SU-DHL-6 (cell line): ENCODE results near the gene VSTM2L.

ENCODE experiments used
- H2AFZ ChIP-seq: fragments of 200-600 bp; sonication (generic); 2 replicates; pipeline ENCODE4 v1.6.1; 2014; ENCODE audit warnings: low read depth, mild to moderate bottlenecking, moderate library complexity, mixed read lengths, antibody characterized with exemption, low read length; ENCODE audit not compliant: severe bottlenecking
- H3F3A ChIP-seq: fragments of 200-600 bp; shearing (Covaris generic); 2 replicates; pipeline ENCODE4 v1.6.0; 2016; ENCODE audit warnings: antibody characterized with exemption, mild to moderate bottlenecking; ENCODE audit not compliant: insufficient read depth
- H3K27ac ChIP-seq: fragments of 200-600 bp; sonication (generic); 2 replicates; pipeline ENCODE4 v1.5.1; 2016; ENCODE audit warnings: low read depth, mild to moderate bottlenecking, low read length, moderate library complexity, mixed read lengths
- H3K27me3 ChIP-seq: fragments of 200-600 bp; sonication (generic), shearing (Covaris generic); 2 replicates; pipeline ENCODE4 v1.6.0; 2014; ENCODE audit warnings: mild to moderate bottlenecking, low read length
- H3K36me3 ChIP-seq: fragments of 200-600 bp; sonication (generic); 2 replicates; pipeline ENCODE4 v1.6.1; 2014; ENCODE audit warnings: mild to moderate bottlenecking, low read length, mixed read lengths
- H3K4me2 ChIP-seq: fragments of 300-600, 200-600 bp; shearing (Covaris generic), sonication (generic); 2 replicates; pipeline ENCODE4 v1.6.0; 2014; ENCODE audit warnings: low read length, low read depth, mild to moderate bottlenecking; ENCODE audit not compliant: poor library complexity, severe bottlenecking
- H3K4me3 ChIP-seq: fragments of 200-600 bp; sonication (generic); 2 replicates; pipeline ENCODE4 v1.5.1; 2014; ENCODE audit warnings: antibody characterized with exemption, low read length, mild to moderate bottlenecking, mixed read lengths; ENCODE audit not compliant: insufficient read depth, poor library complexity, severe bottlenecking
- H3K79me2 ChIP-seq: fragments of 200-600 bp; sonication (generic); 2 replicates; pipeline ENCODE4 v1.6.1; 2014; ENCODE audit warnings: mild to moderate bottlenecking, low read length, moderate library complexity; ENCODE audit not compliant: insufficient read depth
- H3K9ac ChIP-seq: fragments of 200-600 bp; sonication (generic); 2 replicates; pipeline ENCODE4 v1.7.0; 2014; ENCODE audit warnings: mild to moderate bottlenecking, low read length
- H3K9me2 ChIP-seq: fragments of 200-600 bp; sonication (generic); replicated peaks from 2 replicates; pipeline ENCODE4 v1.6.1; 2014; ENCODE audit warnings: low read length; ENCODE audit not compliant: insufficient read depth
- H3K9me3 ChIP-seq: fragments of 200-600 bp; sonication (generic); 2 replicates; pipeline ENCODE4 v1.6.1; 2014; ENCODE audit warnings: low read length, mixed read lengths; ENCODE audit not compliant: insufficient read depth
- H4K20me1 ChIP-seq: fragments of 200-600 bp; sonication (generic); 2 replicates; pipeline ENCODE4 v1.6.1; 2014; ENCODE audit warnings: low read depth, mild to moderate bottlenecking, antibody characterized with exemption, low read length, moderate library complexity, mixed read lengths
- EZH2phosphoT487 ChIP-seq: fragments of 200-600 bp; sonication (generic), shearing (Covaris generic); conservative IDR thresholded peaks from 2 replicates; pipeline ENCODE4 v1.6.1; 2018; ENCODE audit warnings: mild to moderate bottlenecking, antibody characterized with exemption, low read length, moderate library complexity, mixed read lengths
- TF ChIP-seq, protein P1 (sequence below): fragments of 200-600 bp; sonication (generic); IDR thresholded peaks from one replicate; pipeline ENCODE4 v1.5.1; 2017; ENCODE audit warnings: antibody characterized with exemption, mild to moderate bottlenecking, low read length, moderate library complexity; ENCODE audit not compliant: insufficient read depth, poor library complexity, severe bottlenecking

The VSTM2L gene

DNA sequence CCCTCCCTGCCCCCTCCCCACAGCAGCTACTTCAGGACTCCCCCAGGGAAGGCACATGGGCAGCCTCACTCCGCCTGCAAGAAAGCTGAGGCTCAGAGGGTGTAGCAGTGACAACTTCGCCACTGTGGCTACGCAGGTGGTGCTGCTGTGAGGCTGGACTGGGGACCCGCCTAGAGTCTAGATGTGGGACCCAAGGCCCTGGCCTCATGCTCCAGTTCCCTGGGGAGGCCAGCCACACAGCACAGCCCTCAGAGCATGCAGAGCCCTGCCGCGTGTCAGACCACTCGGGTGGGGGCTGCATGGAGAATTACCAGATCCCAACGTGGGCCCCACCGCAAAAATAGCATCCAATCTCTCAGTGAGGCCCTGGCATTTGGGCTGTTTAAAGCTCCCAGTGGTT is 30.8 kb upstream of the VSTM2L start:
- Histone ChIP-seq H3K9ac (no peak overlapping the region), H3K27me3 (no peaks in the 10 kb centered on the region), H3K4me3 (no peak overlapping the region), H3F3A (no peaks in the 10 kb centered on the region), H3K9me3 (no peaks in the 10 kb centered on the region), H3K27ac (no peak overlapping the region), H3K36me3 (no peaks in the 10 kb centered on the region), H3K4me2 (no peak overlapping the region), H3K9me2 (no peaks in the 10 kb centered on the region), H2AFZ (no peak overlapping the region), H4K20me1 (no peaks in the 10 kb centered on the region), H3K79me2 (no peaks in the 10 kb centered on the region)
- TF ChIP-seq, protein P1, sequence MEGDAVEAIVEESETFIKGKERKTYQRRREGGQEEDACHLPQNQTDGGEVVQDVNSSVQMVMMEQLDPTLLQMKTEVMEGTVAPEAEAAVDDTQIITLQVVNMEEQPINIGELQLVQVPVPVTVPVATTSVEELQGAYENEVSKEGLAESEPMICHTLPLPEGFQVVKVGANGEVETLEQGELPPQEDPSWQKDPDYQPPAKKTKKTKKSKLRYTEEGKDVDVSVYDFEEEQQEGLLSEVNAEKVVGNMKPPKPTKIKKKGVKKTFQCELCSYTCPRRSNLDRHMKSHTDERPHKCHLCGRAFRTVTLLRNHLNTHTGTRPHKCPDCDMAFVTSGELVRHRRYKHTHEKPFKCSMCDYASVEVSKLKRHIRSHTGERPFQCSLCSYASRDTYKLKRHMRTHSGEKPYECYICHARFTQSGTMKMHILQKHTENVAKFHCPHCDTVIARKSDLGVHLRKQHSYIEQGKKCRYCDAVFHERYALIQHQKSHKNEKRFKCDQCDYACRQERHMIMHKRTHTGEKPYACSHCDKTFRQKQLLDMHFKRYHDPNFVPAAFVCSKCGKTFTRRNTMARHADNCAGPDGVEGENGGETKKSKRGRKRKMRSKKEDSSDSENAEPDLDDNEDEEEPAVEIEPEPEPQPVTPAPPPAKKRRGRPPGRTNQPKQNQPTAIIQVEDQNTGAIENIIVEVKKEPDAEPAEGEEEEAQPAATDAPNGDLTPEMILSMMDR: no peak
- no peak for TF ChIP-seq EZH2phosphoT487

DNA sequence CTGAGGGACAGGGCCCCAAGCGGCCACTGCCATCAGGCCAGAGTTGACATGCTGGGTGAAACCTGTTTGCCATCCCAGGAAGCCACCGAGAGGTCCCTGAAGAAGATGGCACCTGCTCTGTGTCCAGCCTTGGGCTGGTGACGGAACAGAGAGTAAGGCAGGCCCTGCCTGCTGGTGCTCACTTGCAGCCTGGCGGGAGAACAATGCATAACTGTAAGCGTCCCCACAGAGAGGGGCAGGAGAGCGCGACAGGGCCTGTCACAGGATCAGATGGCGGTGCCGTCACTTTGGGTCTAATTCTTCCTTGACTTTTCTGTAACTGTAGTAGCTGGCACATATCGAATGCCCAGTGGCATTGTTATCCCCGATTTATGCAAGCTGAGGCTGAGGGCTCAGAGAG is 29.0 kb upstream of the VSTM2L start:
- Histone ChIP-seq H4K20me1 (no peaks in the 10 kb centered on the region), H2AFZ (no peak overlapping the region), H3K9me3 (no peaks in the 10 kb centered on the region), H3K4me3 (no peak overlapping the region), H3K9me2 (no peaks in the 10 kb centered on the region), H3K79me2 (no peaks in the 10 kb centered on the region), H3K27me3 (no peaks in the 10 kb centered on the region), H3K9ac (no peak overlapping the region), H3F3A (no peaks in the 10 kb centered on the region), H3K4me2 (no peak overlapping the region), H3K36me3 (no peaks in the 10 kb centered on the region), H3K27ac (no peak overlapping the region)
- TF ChIP-seq, protein P1: no peak
- no peak for TF ChIP-seq EZH2phosphoT487

DNA sequence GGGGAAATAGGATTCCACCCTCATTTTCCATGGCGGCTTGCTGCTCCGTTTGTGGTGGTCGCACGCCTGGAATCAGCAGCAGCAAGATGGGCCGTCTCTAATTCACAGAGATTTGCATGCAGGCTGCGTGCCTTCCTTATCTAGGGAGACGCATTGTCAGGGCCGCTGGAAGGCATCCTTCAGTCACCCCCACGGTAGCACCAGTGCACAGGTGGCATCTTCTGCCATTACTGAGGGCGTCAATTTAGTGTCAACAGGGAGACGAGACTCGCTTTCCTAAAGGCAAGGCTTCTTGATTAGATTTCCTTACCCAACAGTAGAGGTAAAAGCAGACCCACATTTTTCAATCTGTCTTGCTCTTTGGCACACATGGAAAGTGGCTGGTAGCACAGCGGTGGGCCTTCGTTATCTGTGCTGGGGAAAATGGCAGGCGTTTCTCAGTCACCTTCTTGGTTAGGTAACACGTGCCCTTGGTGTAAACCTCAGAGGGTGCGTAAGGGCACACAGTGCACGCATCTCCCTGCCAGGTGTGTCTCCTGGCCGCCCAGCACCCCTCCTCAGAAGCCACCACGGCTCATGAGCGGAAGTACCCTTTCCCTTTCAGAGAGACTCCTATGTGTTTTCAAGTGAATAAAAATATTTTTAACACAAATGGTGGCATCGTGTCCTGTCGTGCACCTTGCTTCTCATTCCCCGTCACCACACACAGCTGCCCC is 27.3 kb upstream of the VSTM2L start:
- no peaks in the 10 kb centered on the region for H3F3A ChIP-seq
- H3K27ac ChIP-seq: no peak overlapping the region
- H3K27me3 ChIP-seq: no peaks in the 10 kb centered on the region
- H3K36me3 ChIP-seq: no peaks in the 10 kb centered on the region
- H3K9ac ChIP-seq: no peak overlapping the region
- H3K4me2 ChIP-seq: no peak overlapping the region
- H3K9me3 ChIP-seq: no peaks in the 10 kb centered on the region
- H3K9me2 ChIP-seq: no peaks in the 10 kb centered on the region
- no peaks in the 10 kb centered on the region for H3K79me2 ChIP-seq
- no peaks in the 10 kb centered on the region for H4K20me1 ChIP-seq
- H2AFZ ChIP-seq: no peak overlapping the region
- no peak for TF ChIP-seq EZH2phosphoT487
- TF ChIP-seq, protein P1: no peak
- H3K4me3 ChIP-seq: no peak overlapping the region
